ENCODE results near the gene CCR7. TPM values are rescaled to one million over a fixed set of nuclear protein-coding genes. Genes with fewer than 3 reads are reported as not detected.
"Not testable (repeated sequence)": the region's sequence is repeated elsewhere in the genome, so short reads cannot be mapped to it uniquely, and the experiment has no call there.

The CCR7 gene
- polyA plus RNA-seq, 4 donors, result 0.24 to 0.45 (median 0.42) TPM

DNA sequence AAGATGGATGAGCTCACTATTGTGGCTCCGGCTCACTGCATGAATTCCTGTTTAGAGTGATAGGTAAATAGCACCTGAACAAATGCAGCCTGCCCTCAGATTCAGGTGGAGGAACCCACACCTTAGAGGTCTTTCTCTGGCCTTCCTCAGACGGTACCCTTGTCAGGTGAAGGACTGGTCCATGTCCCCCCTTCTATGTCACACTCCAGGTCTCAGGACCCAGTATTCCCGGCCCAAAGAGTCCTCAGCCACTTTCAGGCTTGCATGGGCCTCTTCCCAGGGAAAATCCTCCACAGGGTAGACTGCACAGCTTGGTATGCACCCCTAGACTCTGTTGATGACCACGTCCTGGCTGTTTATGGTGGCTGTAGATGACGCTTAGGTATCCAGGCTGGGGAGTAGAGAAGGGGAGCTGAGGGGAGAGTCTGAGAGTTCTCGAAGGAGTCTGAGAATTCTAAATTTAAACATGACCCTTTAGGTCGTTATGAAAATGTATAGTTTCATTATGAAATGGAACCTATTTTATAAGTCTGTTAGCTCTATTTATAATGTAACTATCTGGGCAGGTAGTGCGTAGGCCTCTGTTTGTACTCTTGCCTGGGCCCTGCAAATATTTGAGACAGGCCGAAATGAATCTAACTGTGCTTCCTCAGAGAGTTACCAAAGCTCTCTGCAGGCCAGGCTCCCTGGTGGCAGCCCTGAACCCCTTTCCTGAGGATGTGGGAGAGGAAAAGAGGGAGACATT lies 32.5 kb upstream of the CCR7 start:
- DNase-seq (ENCODE audit: low read depth in 4 of 4, low spot score in 3 of 4), result no peak

- no peak for DNase-seq (ENCODE audit: low read depth in 4 of 4, low spot score in 3 of 4)
These were observed 31.9 kb upstream of the CCR7 start for GRCh38 chr17:40597156-40597555.

- DNase-seq (ENCODE audit: low read depth in 4 of 4, low spot score in 3 of 4), result no peak
These were observed 31.1 kb upstream of the CCR7 start for GRCh38 chr17:40596261-40596919.

GRCh38 chr17:40590742-40591141 lies 25.5 kb upstream of the CCR7 start:
- no peak for DNase-seq (ENCODE audit: low read depth in 4 of 4, low spot score in 3 of 4)

DNA sequence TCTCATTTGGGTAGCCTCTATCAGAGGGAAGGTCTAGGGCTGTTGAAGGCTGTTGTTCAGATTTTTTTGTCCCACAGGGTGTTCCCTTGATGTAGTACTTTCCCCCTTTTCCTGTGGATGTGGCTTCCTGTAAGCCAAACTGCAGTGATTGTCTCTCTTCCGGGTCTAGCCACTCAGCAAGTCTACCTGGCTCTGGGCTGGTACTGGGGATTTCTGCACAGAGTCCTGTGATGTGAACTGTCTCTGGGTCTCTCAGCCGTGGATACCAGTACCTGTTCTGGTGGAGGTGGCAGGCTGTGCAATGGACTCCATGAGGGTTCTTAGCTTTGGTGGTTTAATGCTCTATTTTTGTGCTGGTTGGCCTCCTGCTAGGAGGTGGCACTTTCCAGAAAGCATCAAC lies 23.3 kb upstream of the CCR7 start:
- no peak for DNase-seq (ENCODE audit: low read depth in 4 of 4, low spot score in 3 of 4)

GRCh38 chr17:40586264-40586663 lies 21.0 kb upstream of the CCR7 start:
- not testable (repeated sequence) for DNase-seq (ENCODE audit: low read depth in 4 of 4, low spot score in 3 of 4)

- DNase-seq (ENCODE audit: low read depth in 4 of 4, low spot score in 3 of 4), result not testable (repeated sequence)
These were observed 19.7 kb upstream of the CCR7 start for GRCh38 chr17:40584950-40585349.

- no peak for DNase-seq (ENCODE audit: low read depth in 4 of 4, low spot score in 3 of 4)
These were observed 17.1 kb upstream of the CCR7 start for GRCh38 chr17:40582328-40582901.

DNA sequence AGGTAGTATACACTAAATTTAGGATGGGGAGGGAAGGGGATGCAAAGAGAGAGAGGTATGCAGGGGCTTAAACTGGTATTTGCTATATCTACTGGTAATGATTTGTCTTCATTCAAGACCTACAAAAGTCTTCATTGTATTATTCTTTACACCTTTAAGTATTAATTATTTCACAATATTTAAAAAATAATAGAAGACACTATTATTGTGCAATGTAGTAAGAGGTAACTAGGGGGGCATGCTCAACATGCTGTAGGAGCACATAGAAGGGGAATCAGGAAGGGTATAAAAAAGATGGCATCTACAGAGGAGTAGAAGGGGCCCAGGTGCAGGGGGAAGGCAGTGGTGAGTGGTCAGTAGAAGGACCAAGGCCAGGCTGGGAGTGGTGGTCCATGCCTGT lies 14.9 kb upstream of the CCR7 start:
- no peak for DNase-seq (ENCODE audit: low read depth in 4 of 4, low spot score in 3 of 4)

DNA sequence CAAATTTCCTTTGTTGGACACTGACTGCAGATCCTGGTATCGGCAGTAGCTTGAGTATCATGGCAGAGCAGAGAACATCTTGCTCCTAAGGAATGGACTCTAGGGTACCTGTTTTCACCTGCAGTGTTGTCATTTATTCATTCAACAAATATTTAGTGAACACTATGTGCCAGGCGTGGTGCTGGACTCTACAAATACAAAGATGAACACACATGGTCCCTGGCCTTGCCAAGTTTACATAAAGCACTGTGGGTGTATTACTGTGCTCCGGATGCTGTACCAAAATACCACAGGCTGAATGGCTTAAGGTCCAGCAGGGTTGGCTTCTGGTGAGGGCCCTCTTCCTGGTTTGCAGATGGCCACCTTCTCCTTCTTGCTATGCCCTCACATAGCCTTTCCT lies 14.2 kb upstream of the CCR7 start:
- DNase-seq (ENCODE audit: low read depth in 4 of 4, low spot score in 3 of 4), result no peak

- no peak for DNase-seq (ENCODE audit: low read depth in 4 of 4, low spot score in 3 of 4)
These were observed 12.4 kb upstream of the CCR7 start for GRCh38 chr17:40577611-40578065.

DNA sequence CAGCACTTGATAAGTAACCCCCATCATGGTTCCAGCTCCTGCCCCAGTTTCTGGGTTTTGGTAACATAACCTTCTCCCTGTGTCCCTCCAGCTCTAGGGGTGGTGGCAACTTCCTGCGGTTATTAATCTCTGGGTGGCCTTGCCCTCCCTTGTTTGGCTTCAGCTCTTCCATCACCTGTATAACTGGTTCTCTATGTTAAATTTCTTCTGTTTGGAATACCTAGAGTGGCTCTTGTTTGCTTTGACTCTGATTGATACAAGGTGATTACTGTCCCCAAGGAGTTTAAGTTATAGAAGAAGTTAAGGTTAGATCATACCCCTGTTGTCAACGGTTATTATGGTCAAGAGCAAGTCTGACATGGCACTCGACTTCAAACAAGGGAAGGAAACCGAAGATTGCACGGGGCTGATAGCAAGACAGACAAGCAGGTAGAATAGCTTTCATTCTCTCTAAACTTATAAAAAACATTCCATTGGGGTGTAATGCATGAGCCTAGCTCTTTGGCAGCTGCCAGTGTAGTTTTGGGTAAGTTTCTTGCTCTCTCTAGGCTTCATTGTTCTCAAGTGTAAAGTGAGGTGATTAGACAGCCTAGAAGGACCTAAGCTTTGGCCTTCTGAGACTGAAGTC lies 11.0 kb upstream of the CCR7 start:
- no peak for DNase-seq (ENCODE audit: low read depth in 4 of 4, low spot score in 3 of 4)

DNA sequence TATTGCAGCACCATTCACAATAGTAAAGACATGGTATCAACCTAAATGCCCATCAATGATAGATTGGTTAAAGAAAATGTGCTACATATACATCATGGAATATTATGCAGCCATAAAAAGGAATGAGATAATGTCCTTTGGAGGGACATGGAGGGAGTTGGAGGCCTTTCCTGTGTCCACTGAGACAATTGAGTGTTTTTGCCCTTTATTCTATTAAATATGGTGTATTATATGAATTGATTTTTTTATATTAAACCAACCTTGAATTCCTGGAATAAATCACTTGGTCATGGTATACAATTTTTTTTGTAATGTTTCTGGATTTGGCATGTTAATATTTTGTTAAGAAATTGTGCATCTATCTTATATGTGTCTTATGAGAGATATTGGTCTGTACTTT lies 9.0 kb upstream of the CCR7 start:
- no peak for DNase-seq (ENCODE audit: low read depth in 4 of 4, low spot score in 3 of 4)

GRCh38 chr17:40572245-40572993 lies 7.1 kb upstream of the CCR7 start:
- DNase-seq (ENCODE audit: low read depth in 4 of 4, low spot score in 3 of 4), result not testable (repeated sequence)

DNA sequence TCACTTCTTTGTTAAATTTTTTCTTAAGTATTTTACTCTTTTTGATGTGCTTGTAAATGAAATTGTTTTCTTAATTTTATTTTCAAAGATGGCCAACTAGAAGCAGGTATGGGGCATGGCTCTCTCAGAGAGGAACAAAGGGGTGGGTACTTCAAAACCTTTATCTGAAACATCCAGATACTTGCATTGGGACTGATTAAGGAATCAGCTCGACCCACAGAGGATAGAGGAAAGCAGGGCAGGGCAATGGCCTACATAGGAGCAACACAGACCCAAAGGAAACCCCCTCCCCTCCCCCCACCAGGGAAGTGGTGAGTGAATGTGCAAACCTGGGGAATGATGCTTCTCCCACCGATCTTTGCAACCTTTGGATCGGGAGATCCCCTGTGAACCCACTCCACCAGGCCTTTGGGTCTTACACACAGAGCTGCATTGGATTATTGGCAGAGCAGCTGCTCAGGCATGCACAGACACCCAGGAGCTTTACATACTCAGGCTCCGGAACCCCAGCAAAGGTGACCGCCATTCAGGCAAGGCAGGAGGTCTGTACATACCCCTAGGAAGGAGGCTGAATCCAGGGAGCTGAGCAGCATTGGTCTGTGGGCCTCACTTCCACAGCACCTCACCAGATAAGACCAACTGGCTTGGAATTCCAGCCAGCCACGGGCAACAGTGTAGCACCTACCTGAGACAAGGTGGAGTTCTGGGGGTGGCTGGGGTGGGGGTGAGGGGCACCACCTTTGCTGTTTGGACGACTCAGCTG lies 3.0 kb upstream of the CCR7 start:
- DNase-seq (ENCODE audit: low read depth in 4 of 4, low spot score in 3 of 4), result no peak

GRCh38 chr17:40567377-40567776 lies 2.1 kb upstream of the CCR7 start:
- no peak for DNase-seq (ENCODE audit: low read depth in 4 of 4, low spot score in 3 of 4)

GRCh38 chr17:40565769-40566409 lies 617 bp upstream of the CCR7 start:
- no peak for DNase-seq (ENCODE audit: low read depth in 4 of 4, low spot score in 3 of 4)

DNA sequence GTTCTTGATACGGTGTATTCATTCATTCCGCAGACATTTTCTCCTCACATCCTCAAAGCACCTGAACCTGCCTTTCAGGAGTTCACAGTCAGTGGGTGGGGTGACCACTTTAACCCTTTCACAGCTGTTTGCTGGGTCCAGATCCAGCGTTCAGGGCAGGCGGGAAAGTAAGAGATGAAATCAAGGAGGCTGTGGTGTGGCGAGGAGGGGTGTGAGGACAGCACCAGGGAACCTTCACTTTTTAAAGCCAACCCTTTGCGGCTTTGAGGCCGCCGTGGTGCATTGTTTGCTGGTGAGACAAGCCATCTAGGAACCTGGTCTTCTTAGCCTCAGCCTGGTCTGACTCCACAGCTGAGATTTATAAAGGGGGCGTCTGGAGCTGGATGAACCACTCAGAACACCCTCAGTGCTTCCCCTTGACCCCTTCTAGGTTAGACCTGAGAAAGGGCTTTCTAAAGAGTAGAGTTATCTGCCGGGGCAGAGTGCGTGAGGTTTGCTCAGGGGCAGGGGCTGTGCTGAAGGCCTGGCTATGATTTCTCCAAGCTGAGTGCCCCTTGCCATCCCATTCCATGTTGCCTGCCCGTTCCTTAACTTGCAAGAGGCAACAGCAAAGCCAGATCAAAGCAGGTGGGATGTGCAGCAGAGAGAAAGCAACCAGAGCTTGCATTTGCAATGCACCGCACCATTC lies 933 bp downstream of the CCR7 start:
- no peak for DNase-seq (ENCODE audit: low read depth in 4 of 4, low spot score in 3 of 4)
